NOMO-1 (cell line): ENCODE results near the gene PXDN.
"Not testable (repeated sequence)": the region's sequence is repeated elsewhere in the genome, so short reads cannot be mapped to it uniquely, and the experiment has no call there.

Experiments
- DNase-seq, 2 experiments: peaks; one replicate each; lab custom pipeline; 2025; ENCODE audit not compliant: unreplicated experiment in 2 of 2; lab: John Stamatoyannopoulos, UW

Gene PXDN

GRCh38 chr2:1727101-1727771 lies 17.1 kb downstream of the PXDN start:
- DNase-seq: no peak

DNA sequence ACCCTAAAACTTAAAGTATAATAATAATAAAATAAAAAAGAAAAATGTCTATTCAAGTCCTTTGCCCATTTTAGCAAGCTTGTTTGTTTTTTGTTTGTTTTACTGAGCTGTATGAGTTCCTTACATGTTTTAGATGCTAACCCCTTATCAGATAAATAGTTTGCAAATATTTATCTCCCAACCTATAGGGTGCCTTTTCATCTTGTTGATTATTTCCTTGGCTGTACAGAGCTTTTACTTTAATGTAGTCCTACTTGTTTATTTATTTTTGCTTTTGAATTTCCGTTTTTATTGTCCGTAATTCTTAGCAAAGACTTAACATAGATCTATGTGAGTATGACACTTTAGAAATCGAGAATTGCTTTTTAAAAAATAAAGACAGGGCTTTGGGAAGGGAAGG lies 17.8 kb downstream of the PXDN start:
- DNase-seq: no peak

- not testable (repeated sequence) for DNase-seq
Measured at GRCh38 chr2:1724351-1724750, 20.0 kb downstream of the PXDN start.

GRCh38 chr2:1723397-1724042 lies 20.8 kb downstream of the PXDN start:
- no peak for DNase-seq

DNA sequence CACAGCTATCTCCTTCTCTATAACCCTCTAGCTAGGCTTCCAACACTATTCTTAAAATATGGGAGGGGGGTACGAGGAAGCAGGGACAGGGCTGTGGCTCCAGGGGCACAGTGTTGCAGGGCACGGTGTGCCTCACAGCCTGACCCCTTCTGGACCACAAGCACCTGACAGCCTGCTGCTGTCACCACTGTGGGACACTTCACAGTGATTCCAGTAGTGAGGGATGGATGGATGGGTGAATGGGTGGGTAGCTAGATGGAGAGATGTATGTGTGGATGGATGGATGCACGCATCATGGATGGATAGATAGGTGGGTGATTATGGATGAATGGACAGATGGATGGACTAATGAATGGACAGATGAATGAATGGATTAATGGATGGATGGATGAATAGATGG lies 21.6 kb downstream of the PXDN start:
- no peak for DNase-seq

DNA sequence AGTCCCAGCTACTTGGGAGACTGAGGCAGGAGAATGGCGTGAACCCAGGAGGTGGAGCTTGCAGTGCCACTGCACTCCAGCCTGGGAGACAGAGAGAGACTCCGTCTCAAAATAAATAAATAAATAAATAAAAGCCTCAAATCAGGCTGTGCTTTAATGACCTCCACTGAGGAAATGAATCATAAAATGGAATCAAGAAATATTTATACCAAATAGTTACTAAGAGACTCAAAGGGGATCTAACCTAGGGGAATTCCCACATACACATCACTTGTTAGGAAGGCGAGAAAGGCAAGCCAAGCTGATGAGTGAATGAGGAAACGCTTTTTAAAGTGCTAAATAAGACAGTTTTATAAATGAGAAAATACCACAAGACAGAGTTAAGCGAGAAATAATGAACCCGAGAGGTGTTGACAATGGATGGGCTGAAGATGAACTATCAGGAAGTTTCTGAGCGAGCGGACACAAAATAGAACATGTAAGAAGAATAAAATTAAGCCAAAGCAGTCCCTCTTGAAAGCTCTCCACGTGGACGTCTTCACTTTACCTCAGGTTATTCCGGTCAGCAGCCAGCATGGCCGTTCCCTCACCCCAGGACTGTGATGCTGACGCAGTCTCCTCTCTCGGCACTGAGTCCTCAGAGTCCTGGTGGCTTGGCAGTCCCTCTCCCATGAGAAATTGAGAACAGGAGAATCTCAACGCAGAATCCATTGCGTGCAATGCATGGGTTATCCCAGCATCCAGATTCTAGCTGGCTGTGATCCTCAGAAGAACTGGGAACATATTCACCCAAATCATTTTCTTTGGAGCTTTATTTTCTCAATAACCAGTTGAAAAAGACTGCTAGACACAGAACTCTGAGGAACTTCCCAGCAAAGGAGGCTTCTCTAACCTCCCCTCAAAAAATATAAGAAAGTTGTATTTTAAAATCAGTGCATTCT lies 22.3 kb downstream of the PXDN start:
- no peak for DNase-seq

DNA sequence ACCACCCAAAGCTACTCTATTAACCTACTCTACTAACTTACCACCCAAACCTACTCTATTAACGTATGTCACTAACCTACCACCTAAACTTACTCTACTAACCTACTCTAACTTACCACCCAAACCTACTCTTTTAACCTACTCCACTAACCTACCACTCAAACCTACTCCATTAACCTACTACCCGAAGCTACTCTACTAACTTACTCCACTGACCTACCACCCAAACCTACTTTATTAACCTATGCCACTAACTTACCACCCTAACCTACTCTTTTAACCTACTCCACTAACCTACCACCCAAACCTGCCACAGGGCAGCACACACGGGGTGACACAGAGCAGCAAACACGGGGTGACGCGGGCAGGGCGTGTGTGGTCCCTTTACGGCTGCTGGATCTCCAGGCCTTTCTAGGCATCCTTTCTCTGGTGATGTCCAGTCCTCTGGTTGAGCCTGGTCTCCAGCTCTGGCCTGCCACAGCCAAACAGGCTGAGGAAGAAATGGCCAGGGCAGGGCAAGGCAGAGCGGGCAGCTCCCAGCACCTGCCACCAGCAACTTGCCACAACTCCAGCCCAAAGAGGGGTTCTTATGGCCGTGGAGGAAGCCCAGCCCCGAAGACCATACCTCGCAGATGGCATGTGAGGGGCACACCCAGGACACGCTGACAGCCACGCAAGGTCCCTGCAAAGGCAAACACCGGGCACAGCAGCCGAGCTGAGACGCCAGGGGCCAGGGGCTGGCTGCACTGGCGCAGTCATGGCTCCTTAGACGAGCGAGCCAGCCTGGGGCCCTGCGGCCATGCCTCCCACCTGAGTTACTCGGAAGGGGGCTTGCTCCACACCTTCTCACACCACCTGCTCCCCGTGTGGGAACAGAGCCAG lies 25.7 kb downstream of the PXDN start:
- DNase-seq: no peak

- no peak for DNase-seq
Measured at GRCh38 chr2:1717113-1717512, 27.2 kb downstream of the PXDN start.

DNA sequence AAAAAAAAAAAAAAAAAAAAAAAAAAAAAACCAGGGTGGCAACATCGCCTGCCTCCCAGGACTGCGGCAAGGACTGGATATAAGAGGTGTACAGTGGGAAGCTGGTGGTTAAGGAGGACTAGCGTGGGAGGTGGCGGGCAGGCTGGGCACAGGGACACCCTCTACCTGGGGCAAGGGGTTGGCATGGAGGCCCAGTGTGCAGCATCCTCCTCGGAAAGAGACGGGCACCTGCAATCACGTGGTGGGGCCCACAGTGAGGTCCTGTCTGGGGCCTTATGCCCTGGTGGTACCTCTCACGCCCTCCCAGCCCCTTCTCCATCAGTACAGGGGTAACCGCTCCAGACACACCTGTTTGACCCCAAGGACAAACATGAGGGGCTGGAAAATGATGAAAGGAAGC lies 27.9 kb downstream of the PXDN start:
- no peak for DNase-seq

- not testable (repeated sequence) for DNase-seq
Measured at GRCh38 chr2:1716014-1716305, 28.4 kb downstream of the PXDN start.

GRCh38 chr2:1715184-1716013 lies 28.9 kb downstream of the PXDN start:
- DNase-seq: no peak

GRCh38 chr2:1714291-1715064 lies 29.8 kb downstream of the PXDN start:
- no peak for DNase-seq

GRCh38 chr2:1713839-1714236 lies 30.5 kb downstream of the PXDN start:
- DNase-seq: no peak

DNA sequence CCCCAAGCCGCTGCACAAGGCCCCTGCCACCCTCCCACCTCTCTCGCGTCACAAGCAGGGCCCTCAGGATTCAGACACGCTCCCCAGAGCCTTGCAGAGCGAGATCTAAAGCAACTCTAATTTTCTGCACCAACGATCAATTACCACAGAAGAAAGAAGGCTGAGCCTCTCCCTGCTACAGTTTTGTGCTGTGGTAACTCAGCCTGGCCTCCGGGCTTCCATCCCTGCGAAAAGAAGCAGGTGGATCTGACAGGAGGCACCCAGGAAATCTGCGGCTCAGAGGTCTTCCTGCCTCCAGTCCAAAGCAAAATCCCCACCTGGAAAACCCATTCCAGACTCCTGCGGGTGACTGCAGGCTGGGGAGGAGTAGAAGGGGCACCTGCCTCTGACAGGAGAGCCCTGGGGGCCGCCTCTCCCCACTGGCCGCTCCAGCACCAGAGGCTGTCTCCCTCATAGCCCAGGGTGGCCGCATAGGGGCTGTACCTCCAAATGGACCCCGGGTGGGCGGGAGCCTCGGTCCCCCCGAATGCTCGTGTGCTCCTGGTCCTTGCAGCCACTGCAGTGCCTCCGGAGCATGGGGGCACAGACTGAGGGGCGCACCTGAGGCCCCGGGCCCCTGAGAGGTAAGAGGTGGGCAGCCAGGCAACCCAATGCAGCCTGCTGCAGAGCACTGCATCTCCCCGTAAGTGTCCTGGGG lies 31.0 kb downstream of the PXDN start:
- no peak for DNase-seq

GRCh38 chr2:1709946-1710560 lies 34.3 kb downstream of the PXDN start:
- DNase-seq: no peak

GRCh38 chr2:1709335-1709605 lies 35.0 kb downstream of the PXDN start:
- DNase-seq: no peak

DNA sequence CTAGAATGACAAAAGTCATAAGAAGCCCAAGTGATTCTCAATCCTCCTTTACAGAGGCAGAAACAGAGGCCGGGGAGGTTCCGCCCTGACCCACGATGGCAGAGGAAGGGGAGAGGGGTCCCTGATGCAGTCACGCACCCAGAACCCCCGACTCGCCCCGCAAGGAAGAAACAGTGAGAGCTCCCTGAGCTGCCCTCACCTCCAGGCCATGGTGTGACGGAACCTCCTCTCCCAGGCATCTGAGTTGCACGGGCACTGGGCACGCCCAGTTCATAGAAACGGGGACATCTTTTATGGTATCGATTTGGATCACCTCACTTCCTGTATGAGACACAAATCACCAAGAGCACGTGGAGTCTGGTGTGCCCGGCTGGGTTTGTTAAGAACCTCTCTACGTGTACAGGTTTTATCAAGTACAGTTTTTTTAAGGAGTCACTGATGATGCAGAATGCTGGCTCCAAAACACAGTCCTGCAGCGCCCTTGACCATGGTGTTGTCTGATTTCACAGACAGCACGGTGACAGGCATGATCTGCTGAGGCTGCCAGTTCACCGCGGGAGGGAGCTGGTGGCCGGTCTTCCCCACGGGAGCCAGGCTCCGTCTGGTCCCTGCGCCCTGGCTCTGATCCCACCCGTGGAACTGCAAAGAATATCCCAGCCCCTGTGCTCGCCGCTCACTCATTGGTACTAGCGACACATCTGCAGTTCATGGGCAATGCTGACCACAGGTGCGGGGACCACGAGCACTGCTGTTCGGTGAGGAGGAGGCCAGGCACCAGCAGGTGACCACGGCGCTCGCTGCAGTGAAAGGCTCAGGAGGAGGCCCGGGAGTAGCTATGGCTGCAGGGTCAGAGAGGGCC lies 35.6 kb downstream of the PXDN start:
- DNase-seq: no peak
